HEK293T (cell line): ENCODE data around the gene PMIS2.

ENCODE experiments used
- ARNT ChIP-seq: fragments of 450-650 bp; IDR thresholded peaks from 2 replicates; pipeline ENCODE4 v1.6.1; 2017; ENCODE audit warnings: mild to moderate bottlenecking
- BHLHE40 ChIP-seq: fragments of 450-650 bp; IDR thresholded peaks from 2 replicates; pipeline ENCODE4 v1.6.1; 2016; ENCODE audit warnings: mild to moderate bottlenecking, moderate library complexity, borderline replicate concordance
- CTBP1 ChIP-seq: fragments of 450-650 bp; IDR thresholded peaks from 2 replicates; pipeline ENCODE4 v1.6.1; 2016; ENCODE audit warnings: borderline replicate concordance
- ELF4 ChIP-seq: fragments of 450-650 bp; IDR thresholded peaks from 2 replicates; pipeline ENCODE4 v1.6.1; 2017; ENCODE audit warnings: antibody characterized with exemption
- FOXA1 ChIP-seq: fragments of 450-650 bp; IDR thresholded peaks from 2 replicates; pipeline ENCODE4 v1.6.1; 2016; ENCODE audit warnings: mild to moderate bottlenecking
- FOXK2 ChIP-seq: fragments of 450-650 bp; IDR thresholded peaks from 2 replicates; pipeline ENCODE4 v1.6.1; 2016; ENCODE audit warnings: mild to moderate bottlenecking
- FOXM1 ChIP-seq: fragments of 450-650 bp; IDR thresholded peaks from 2 replicates; pipeline ENCODE4 v1.6.1; 2017; ENCODE audit warnings: mild to moderate bottlenecking, borderline replicate concordance
- LEF1 ChIP-seq: fragments of 450-650 bp; IDR thresholded peaks from 2 replicates; pipeline ENCODE4 v1.6.1; 2017; ENCODE audit warnings: mild to moderate bottlenecking, borderline replicate concordance
- NFRKB ChIP-seq: fragments of 450-650 bp; IDR thresholded peaks from 2 replicates; pipeline ENCODE4 v1.6.1; 2016; ENCODE audit warnings: mild to moderate bottlenecking, moderate library complexity
- SP1 ChIP-seq: fragments of 450-650 bp; IDR thresholded peaks from 2 replicates; pipeline ENCODE4 v1.6.1; 2017
- SUZ12 ChIP-seq: fragments of 450-650 bp; IDR thresholded peaks from 2 replicates; pipeline ENCODE4 v1.6.1; 2016; ENCODE audit warnings: mild to moderate bottlenecking
- TARDBP ChIP-seq: fragments of 450-650 bp; IDR thresholded peaks from 2 replicates; pipeline ENCODE4 v1.6.1; 2016
- ZNF384 ChIP-seq: fragments of 450-650 bp; IDR thresholded peaks from 2 replicates; pipeline ENCODE4 v1.6.1; 2016
- TF ChIP-seq, protein P1 (sequence below): fragments of 450-650 bp; IDR thresholded peaks from 2 replicates; pipeline ENCODE4 v1.6.1; 2016

DNA sequence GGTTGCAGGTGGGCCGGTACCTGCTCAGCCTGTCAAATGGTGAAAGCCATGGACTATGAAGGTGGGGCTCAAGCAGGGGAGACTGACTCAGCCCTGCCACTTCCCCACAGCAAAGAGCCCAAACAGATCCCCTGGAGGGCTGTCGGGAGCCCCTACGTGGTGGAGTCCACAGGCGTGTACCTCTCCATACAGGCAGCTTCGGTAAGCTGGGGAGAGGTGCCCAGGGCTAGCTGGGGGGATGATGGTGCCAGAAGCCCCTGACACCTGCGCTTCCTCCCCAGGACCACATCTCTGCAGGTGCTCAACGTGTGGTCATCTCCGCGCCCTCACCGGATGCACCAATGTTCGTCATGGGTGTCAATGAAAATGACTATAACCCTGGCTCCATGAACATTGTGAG lies 43.8 kb upstream of the PMIS2 start:
- no peak for TF ChIP-seq TARDBP
- no peak for TF ChIP-seq ZNF384
- no peak for TF ChIP-seq BHLHE40
- TF ChIP-seq CTBP1: no peak
- TF ChIP-seq SP1: no peak
- TF ChIP-seq NFRKB: no peak
- TF ChIP-seq LEF1: no peak
- TF ChIP-seq ARNT: no peak
- no peak for TF ChIP-seq FOXA1
- TF ChIP-seq SUZ12: no peak
- no peak for TF ChIP-seq ELF4
- TF ChIP-seq FOXM1: no peak
- TF ChIP-seq FOXK2: no peak
- TF ChIP-seq, protein P1, sequence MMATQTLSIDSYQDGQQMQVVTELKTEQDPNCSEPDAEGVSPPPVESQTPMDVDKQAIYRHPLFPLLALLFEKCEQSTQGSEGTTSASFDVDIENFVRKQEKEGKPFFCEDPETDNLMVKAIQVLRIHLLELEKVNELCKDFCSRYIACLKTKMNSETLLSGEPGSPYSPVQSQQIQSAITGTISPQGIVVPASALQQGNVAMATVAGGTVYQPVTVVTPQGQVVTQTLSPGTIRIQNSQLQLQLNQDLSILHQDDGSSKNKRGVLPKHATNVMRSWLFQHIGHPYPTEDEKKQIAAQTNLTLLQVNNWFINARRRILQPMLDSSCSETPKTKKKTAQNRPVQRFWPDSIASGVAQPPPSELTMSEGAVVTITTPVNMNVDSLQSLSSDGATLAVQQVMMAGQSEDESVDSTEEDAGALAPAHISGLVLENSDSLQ: no peak
